H1 (cell line): Measurements from ENCODE around the gene OCRL. TPM values are rescaled to one million over a fixed set of nuclear protein-coding genes. Genes with fewer than 3 reads are reported as not detected.

Source experiments
- CTBP2 ChIP-seq: IDR thresholded peaks from 2 replicates; pipeline ENCODE4 v1.7.0; 2011; ENCODE audit warnings: borderline replicate concordance, mild to moderate bottlenecking, moderate library complexity, mixed read lengths, low read length; ENCODE audit not compliant: insufficient read depth, insufficient read length
- MAFK ChIP-seq: IDR thresholded peaks from 2 replicates; pipeline ENCODE4 v1.6.1; 2012; ENCODE audit warnings: low read depth, mild to moderate bottlenecking, improper control_type of control experiment, low read length
- POLR2AphosphoS5 ChIP-seq: IDR thresholded peaks from 2 replicates; pipeline ENCODE4 v1.6.1; 2011; ENCODE audit warnings: low read depth, low read length
- polyA plus RNA-seq, 7 experiments: library from polyadenylated mRNA; depleted of rRNA in 3 of 7; stranded (reverse) in 5 of 7; unstranded in 2 of 7; fragments of >200 nt in 5 of 7; fragments of 200-250 nt in 2 of 7; gene quantifications; 1 replicate in 5 of 7; 2 replicates in 1 of 7; 4 replicates in 1 of 7; pipeline versions ENCODE4 v1.2.1 to v1.2.3, GENCODE V29; 2011 to 2013; ENCODE audit warnings: missing spikeins in 2 of 7, mixed read lengths in 2 of 7
- total RNA-seq: library from RNA; stranded (reverse); fragmentation: NEBNext Ultra II Directional; extraction: Animal tissue kit (Norgen Biotek cat#: 25700); gene quantifications from 2 replicates; pipeline ENCODE4 v1.2.1, GENCODE V29; 2021
- TF ChIP-seq, protein P1 (sequence below): IDR thresholded peaks from 2 replicates; pipeline ENCODE4 v1.6.1; 2012; ENCODE audit warnings: inconsistent platforms

Gene OCRL
- total and polyA plus RNA-seq, 2 of the 8 experiments (the other 6 are each of a cell fraction or from before 2014, with no cell fraction given) = 12.7 to 15.1 TPM

DNA sequence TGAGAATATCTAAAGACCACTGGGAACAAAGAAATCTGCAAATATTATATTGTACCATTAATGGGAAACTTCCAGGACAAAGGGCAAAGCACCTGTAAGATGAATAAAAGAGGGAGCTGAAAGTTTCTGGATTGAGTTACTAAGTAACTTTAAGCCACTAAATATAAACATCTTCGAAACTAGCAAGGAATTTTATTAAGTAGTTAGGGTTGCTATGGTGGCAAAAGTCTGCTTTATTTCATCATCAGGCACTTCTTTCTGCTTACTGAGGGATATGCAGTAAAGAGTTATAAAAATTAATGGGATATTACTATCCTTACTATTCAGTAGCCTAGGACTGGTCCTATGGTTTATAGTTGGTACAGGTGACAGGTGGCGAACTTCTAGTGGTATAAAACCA, 49.7 kb upstream of the OCRL start (continued):
- no peak for TF ChIP-seq CTBP2
- no peak for TF ChIP-seq POLR2AphosphoS5
- TF ChIP-seq MAFK = no peak
- TF ChIP-seq, protein P1, sequence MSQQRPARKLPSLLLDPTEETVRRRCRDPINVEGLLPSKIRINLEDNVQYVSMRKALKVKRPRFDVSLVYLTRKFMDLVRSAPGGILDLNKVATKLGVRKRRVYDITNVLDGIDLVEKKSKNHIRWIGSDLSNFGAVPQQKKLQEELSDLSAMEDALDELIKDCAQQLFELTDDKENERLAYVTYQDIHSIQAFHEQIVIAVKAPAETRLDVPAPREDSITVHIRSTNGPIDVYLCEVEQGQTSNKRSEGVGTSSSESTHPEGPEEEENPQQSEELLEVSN = no peak
